HG03469 (cell line): Measurements from ENCODE around the gene ECI1.

Source experiments
- ATAC-seq: cut with Tn5 transposase; IDR thresholded peaks from one replicate; pipeline ENCODE4 v1.9.1; 2021; ENCODE audit warnings: mild to moderate bottlenecking, moderate library complexity, moderate number of reproducible peaks; ENCODE audit not compliant: unreplicated experiment

Gene ECI1

GRCh38 chr16:2197765-2198164 is 53.6 kb downstream of the ECI1 start:
- ATAC-seq = no peak

DNA sequence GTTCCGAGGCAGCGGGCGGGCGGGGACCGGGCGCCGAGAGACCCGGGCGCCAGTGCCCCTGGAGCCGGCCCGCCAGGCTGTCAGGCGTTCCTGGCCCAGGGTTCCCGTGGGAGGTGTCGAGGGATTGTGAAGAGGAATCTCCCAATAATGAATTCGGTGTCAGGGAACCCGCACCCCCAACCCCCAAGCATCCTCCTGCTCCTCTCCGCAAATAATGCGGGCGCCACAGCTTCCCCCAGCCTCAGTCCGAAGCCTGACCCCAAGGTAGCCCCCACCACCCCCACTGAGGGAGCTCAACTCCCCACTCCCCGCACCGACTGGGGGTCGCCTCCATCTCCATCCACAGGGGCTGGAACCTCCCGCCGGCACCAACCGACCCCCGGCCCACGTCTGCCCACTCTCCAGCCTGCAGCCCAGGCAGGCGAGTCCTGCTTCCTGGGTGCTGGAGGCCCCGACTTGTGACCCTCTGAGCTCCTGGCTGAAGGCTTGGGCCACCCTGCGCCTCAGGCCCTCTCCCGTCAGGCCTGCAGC is 54.3 kb downstream of the ECI1 start:
- ATAC-seq = no peak

GRCh38 chr16:2196162-2196980 is 55.0 kb downstream of the ECI1 start, which contains the start of gene CASKIN1:
Gene CASKIN1 (minus strand): TSS chr16:2196605. CDS start chr16:2196432, 173 bp downstream.
- no peak for ATAC-seq

GRCh38 chr16:2195322-2196161 is 55.8 kb downstream of the ECI1 start:
- ATAC-seq = no peak

GRCh38 chr16:2194852-2195321 is 56.5 kb downstream of the ECI1 start:
- no peak for ATAC-seq

- ATAC-seq = no peak
Measured at GRCh38 chr16:2194166-2194834, 57.1 kb downstream of the ECI1 start.

DNA sequence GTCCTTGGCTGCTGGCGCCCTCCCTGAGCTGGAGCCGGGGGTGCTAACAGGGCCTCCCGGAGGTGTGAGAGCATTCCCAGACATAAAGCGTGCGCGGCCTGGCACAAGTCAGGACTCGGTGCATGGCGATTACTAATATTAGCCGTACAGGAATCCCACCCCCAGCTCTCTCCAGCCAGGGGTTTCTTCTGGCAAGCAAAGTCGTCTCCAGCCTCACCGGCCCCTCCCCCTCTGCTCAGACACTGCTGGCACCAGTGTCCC is 60.0 kb downstream of the ECI1 start:
- no peak for ATAC-seq

DNA sequence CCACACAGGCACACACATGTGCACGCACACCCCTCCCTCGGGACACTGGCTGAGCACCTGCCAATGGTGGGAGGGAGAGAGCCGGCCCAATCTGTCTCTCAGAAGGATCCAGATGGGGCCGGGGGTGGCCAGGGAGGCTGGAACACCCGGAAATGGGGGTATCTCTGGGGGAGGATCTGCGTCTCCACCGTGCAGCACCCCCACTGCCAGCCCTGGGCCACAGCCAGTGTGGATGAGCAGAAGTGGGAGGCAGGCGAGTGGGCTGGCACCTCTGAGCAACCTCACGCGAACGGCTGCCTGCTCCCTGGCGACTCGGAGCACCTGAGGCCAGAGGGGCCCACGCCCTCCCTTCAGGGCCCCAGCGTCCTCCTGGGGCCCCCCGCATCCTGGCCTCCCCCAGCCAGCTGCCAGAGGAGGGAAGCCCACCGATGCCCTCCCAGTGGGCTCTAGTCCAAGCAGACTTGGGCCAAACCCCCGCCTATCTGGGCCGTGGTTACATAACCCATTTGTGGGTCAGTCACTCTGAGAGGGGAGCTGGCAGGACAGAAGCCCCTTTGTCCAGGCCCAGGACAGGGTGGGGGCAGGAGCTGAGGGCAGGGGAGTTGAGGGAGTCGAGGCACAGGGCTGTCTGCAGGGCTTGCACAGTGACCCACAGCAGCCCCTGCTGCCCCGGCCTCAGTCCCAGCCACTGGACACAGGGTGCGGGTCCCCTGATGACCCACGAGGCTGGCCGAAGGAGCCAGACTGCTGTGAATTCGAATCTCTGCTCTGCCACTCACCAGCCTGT is 60.5 kb downstream of the ECI1 start:
- ATAC-seq = no peak

- ATAC-seq = no peak
Measured at GRCh38 chr16:2190002-2190658, 61.3 kb downstream of the ECI1 start.
